ENCODE results near the gene SMAD3. TPM values are rescaled to one million over a fixed set of nuclear protein-coding genes. Genes with fewer than 3 reads are reported as not detected.
A peak's percentile ranks its signal among the peaks of the same experiment; 100 is the strongest.

The SMAD3 gene
- total RNA-seq, 1 donor from 2014 or later = 34.6 TPM

DNA sequence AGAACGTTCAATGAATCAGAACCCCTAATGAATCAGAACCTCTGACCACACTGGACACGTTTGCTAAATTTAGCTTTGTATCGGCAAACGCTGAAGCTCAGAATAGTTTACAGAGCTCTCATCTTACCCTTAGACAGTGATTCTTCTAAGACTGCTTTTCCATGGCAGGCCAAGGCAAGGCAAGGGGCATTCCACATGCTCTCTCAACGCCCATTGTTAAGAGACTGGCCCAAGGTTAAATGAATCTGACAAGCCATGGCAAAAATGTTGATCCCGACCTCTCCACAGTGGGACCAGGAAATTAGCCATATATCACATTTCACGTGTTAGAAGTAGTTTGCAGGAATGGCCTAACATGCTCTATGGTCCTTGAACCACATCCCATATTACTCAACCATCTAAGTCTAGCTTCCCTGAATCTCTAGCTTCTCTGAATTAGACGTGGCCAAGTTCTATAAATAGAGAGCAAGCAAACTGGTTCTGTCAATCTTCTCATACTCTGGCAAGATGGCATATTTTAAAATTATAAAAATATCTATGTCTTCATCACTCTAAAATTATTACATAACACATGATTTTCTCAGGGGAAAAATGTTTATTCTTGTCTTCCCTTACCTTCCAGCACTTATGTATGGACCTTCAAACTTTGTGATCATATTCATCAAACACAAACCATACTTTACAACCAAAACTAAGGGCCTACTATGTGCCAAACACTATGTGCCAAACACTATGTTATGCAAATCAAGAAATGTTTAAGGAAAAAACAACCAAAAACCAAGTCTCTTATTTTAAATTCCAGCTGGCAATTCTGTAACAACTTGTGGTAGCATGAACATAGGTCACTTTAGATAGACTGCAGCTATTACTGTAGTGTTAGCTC is 134.7 kb downstream of the SMAD3 start:
- DNase-seq = peak; percentile 17

GRCh38 chr15:67201136-67201535 is 135.7 kb downstream of the SMAD3 start:
- DNase-seq = no peak

DNA sequence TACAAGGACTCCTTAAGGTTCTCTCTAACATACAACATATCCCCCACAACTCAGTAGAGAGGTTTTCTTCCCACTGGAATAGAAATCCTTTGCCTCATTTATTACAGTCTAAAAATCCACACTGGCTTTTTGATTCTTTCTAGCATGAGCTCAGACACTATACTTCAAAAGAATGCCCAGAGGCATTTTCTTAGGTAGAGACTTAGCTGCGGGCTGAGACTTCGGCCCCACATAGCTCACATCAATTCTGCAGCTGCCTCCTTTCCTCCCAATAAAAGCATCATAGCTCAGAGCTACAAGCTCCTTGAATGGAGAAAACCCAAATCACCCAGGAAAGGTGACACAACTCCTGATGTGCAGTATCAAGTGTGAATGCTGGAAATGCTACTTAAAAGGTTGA is 136.7 kb downstream of the SMAD3 start:
- no peak for DNase-seq

GRCh38 chr15:67202991-67203390 is 137.6 kb downstream of the SMAD3 start:
- no peak for DNase-seq

- DNase-seq = no peak
Measured at GRCh38 chr15:67207555-67208207, 142.3 kb downstream of the SMAD3 start.

GRCh38 chr15:67208396-67208795 is 143.0 kb downstream of the SMAD3 start:
- DNase-seq = no peak

DNA sequence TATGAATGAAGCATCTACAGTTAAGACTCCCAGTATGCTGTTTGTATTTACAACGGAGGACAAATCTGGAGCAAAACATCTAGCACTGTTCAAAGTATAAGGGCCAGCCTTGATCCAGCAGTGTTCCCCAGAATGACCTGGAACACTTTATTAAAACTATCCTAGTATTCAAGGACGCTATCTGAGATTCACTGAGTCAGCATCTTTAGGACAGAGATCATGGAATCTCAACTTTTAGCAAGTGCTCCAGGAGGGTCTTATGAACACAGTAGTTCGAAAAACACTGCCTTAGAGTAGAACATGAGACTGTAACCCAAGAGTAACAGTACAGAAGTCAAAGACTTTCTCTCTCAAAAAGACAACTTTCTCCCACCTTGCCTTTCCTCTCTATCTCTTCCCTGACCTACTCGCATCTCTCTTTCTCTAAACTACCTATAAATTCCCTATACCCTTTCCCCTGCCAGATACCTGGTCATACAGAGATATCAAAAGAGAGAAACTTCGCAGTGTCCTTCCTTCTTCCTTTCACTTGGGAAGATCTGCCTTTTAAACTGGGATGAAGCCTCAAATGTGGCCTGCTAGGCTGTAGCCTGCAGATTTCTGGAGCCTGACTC is 145.3 kb downstream of the SMAD3 start:
- DNase-seq = no peak

DNA sequence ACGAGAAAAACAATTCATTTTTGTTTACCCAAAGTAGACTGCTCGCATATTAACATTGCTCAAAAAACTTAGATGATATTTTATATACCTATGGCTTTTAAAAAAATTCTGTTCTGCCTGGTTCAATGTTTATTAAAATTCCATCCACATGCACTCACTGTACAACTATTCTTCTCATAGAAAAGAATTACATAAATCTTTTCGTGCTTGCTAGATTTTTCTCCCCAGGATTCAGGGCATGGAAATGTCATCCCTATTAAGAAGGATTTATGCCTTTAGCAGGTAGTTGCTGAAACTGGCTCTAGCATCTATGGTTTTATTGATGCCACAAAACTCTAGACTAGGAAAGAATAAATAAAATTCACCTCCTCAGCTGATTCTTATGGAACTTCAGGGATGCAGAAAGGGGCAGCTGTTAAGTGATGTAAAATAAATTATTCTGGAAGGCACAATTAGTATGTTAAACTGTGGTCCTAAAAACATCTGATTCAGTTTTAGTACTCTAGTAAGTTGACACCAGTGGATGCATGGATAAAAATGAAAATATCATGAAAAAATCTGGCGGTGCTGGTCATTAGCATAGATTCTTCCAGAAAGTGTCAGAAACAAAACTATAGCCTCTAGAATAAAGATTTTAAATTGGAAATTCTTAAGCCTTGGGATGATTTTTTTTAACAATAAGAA is 147.4 kb downstream of the SMAD3 start:
- DNase-seq = no peak

DNA sequence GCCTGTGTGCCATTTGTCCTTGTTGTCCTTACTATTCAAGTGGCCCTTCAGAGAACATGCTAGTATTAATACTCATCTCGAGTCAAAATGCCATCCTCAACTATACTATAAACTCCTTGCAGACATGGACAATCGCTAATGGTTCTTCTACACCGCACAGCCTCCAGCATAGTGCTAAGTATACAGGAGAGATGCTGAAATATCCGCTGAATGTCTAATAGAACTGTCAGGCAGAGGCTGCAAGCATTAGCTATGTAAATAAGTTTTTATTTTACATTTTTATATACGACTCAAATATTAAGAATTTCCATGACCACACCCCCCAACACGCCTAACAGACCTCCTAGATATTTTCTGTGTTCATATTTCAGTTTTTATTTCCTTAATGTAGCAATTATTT is 149.7 kb downstream of the SMAD3 start:
- no peak for DNase-seq

- no peak for DNase-seq
Measured at GRCh38 chr15:67216859-67217258, 151.5 kb downstream of the SMAD3 start.

DNA sequence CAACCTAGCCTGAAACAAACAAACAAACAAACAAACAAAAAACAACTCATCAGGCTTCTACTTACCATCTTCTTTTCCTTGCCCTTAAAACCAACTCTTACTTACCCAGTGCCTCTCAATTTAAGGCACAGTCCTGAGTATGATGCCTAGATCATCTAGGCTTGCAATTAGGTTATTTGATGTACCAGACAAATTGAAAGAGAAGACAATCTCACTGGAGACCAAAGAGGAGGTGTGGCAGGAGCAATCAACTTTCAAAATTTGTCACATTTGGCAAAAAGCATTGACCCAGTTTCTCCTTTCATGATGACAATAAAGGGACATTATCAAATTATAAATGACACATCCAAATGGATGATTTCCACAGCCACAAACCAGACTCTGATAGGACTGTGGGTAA is 153.0 kb downstream of the SMAD3 start:
- no peak for DNase-seq

GRCh38 chr15:67219288-67219687 is 153.9 kb downstream of the SMAD3 start:
- DNase-seq = no peak

GRCh38 chr15:67224889-67225288 is 159.5 kb downstream of the SMAD3 start:
- DNase-seq = peak; percentile 5

DNA sequence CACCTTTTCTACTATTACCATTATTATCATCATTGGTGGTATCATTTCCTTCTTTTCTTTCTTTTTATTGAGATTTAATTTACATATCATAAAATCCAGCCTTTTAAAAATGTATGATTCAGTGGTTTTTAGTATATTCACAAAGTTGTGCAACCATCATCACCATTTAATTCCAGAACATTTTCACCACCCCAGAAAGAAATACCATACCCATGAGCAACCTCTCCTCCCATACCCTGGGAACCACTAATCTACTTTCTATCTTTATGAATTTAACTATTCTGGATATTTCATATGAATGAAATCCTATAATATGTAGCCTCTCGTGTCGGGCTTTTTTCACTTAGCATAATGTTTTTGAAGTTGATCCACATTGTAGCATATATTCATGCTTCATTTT is 159.9 kb downstream of the SMAD3 start:
- no peak for DNase-seq

DNA sequence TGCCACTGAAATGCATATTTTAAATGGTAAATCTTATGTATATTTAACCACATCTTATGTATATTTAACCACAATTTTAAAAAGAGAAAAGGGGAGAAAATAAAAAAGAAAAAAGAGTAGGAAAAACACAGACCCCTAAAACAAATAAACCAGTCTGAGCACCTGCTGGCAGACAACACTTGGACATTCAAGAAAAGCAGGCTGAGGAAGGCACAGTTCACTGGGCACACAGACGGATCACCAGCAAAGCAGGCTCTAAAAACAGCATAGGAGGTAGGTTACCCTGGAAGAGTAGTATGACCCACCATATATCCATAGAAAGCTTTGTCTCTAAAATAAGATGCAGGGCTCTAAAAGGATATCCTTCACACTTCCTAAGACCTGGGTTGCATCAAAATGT is 162.0 kb downstream of the SMAD3 start:
- DNase-seq = no peak

DNA sequence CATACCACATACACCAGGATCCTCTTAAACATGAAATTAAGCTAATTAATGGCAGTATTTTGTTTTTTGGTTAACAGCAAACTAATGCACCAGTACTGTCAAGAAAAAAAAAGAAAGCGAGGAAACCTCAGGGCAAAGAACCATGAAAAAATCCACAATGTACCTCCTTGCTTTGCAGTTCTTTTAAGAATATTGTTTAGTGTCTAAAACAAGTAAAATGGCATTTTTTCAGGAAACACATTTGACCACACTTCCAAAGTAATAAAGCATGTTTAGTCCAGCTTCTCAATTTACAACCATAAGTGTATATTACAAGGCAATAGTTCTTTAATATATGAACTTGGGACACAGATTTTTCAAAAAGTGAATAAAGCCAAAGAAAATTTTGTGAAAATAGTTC is 162.4 kb downstream of the SMAD3 start:
- no peak for DNase-seq

GRCh38 chr15:67228286-67228685 is 162.9 kb downstream of the SMAD3 start:
- no peak for DNase-seq

GRCh38 chr15:67230504-67230903 is 165.1 kb downstream of the SMAD3 start:
- DNase-seq = no peak

GRCh38 chr15:67232591-67232990 is 167.2 kb downstream of the SMAD3 start:
- no peak for DNase-seq

DNA sequence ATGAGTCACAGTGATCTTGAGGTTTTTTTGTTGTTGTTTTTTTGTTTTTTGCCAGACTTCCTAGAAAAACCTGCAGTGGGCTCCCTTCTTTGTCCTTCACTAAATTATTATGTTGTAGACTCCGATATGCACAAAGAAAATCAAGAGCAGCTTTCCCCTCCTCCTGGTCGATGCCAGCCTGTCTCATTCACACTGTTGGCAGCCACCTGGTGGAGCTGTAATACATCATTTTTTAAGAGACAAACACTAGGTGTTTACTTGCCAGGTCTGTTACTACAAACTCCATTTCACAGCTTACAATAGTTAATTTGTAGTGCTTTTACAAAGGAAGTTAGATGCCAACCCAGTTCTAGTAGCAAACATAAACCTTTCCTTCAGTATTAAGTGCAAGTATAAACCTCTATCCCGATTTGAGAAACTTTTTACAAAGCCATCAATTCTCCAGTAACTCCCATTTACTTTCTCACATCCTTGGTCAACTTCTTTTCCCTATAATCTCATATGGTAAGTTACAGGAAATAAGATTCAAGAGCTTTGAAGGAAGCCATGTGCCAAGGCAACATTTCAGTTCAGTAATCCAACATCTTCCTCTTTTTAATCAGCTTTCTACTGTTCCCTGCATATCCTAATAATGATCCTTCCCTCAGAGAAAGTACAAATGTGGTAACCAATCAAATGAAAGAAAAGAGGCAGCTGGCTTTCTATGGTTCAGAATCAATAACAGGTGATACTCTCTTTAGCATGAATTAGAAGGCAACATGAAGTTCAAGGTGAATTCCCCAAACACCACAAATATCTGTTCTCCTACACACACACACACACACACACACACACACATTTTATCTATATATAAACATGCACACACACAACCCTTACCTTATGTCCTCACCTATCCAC is 175.1 kb downstream of the SMAD3 start:
- no peak for DNase-seq

DNA sequence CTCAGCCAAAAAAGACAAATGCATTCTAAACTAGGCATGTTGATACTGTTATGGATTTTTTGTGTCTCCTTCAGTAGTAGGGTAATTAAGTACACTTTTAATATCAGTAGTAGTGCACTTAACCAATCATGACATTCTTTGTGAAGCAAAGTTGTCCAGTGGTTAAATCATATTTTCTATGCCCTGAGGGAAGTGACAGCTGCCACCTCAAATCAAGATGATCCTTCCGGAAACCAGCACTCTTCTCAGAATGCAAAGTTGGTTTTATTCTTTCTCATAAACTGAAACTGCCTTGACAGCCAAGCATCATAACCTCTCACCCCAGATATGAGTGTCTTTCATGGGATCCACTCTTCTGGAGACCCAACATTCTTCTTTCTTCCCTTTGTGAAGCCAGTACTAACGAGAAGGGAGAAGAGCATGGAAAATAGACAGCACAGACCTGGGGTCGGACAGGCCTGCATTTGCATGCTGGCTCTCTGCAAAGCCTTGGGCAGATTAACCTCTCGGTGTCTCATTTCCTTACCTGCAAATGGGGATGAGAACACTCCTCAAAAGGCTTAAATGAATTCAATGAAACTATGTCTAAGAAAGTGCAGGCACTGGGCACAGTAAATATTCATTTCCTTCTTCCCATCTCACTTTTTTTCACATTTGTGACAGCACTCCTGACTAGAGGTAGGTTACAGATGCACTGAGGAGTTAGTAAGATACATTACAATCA is 175.9 kb downstream of the SMAD3 start:
- no peak for DNase-seq
